ENCODE results near the gene RASGEF1C.

The RASGEF1C gene

DNA sequence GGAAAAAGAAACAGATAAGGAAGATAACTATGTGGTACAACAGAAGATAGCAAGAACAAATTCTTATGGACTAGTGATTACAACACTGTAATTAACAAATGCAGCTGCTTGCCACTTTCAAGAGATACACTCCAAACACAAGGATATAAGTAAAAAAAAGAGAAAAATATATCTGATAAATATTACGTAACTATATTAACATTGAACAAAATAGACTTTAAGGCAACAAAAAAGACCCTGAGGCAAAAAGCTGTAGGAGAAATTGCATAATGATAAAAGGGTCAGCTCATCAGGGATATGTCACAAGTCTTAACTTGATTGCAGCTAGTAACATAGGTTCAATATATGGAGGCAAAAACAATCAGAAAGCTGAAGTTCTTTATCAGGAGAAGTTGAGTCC is 86.1 kb downstream of the RASGEF1C start:
- CTCF ChIA-PET: no interaction called here
- TF ChIP-seq, protein P1, sequence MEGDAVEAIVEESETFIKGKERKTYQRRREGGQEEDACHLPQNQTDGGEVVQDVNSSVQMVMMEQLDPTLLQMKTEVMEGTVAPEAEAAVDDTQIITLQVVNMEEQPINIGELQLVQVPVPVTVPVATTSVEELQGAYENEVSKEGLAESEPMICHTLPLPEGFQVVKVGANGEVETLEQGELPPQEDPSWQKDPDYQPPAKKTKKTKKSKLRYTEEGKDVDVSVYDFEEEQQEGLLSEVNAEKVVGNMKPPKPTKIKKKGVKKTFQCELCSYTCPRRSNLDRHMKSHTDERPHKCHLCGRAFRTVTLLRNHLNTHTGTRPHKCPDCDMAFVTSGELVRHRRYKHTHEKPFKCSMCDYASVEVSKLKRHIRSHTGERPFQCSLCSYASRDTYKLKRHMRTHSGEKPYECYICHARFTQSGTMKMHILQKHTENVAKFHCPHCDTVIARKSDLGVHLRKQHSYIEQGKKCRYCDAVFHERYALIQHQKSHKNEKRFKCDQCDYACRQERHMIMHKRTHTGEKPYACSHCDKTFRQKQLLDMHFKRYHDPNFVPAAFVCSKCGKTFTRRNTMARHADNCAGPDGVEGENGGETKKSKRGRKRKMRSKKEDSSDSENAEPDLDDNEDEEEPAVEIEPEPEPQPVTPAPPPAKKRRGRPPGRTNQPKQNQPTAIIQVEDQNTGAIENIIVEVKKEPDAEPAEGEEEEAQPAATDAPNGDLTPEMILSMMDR (conservative IDR thresholded peaks at IDR 0.05; ENCODE audit: low read depth): no peak
- DNase-seq (ENCODE audit: low spot score): no peak
- no peak overlapping the region for H3K27ac ChIP-seq
- POLR2A ChIA-PET (ENCODE audit: low non-redundant PET): interaction anchor here (0.5 kb wide), 1 partner anchor 64 kb away, joined by 3 read pairs; no protein-coding TSS in a partner anchor

DNA sequence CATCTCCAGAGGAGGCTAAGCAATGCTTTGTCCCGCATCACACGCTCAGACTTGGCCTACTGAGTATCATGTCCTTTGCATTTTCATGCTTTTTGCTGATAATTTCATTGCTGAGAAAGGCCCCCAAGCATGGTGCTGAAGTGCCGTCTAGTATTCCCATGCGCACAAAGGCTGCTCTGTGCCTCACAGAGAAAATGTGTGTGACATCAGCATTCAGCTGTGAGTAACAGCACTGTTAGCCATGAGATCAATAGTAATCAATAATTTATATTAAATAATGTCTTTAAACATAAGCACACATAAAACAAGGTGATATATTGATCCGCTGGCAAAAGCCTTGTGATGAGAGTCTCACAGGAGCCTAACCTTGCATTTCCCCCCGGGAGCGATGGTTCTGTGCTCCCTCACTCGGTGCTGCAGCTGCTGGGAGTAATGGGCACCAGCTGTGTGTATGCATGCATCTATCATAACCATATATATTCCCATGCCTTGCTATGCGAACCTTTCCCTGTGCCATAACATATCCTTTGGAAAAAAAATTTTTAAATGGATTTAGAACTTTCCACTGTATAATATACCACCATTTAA is 87.1 kb downstream of the RASGEF1C start:
- no peak for DNase-seq (ENCODE audit: low spot score)
- POLR2A ChIA-PET (ENCODE audit: low non-redundant PET): no interaction called here
- TF ChIP-seq, protein P1 (conservative IDR thresholded peaks at IDR 0.05; ENCODE audit: low read depth): no peak
- CTCF ChIA-PET: no interaction called here
- no peak overlapping the region for H3K27ac ChIP-seq

DNA sequence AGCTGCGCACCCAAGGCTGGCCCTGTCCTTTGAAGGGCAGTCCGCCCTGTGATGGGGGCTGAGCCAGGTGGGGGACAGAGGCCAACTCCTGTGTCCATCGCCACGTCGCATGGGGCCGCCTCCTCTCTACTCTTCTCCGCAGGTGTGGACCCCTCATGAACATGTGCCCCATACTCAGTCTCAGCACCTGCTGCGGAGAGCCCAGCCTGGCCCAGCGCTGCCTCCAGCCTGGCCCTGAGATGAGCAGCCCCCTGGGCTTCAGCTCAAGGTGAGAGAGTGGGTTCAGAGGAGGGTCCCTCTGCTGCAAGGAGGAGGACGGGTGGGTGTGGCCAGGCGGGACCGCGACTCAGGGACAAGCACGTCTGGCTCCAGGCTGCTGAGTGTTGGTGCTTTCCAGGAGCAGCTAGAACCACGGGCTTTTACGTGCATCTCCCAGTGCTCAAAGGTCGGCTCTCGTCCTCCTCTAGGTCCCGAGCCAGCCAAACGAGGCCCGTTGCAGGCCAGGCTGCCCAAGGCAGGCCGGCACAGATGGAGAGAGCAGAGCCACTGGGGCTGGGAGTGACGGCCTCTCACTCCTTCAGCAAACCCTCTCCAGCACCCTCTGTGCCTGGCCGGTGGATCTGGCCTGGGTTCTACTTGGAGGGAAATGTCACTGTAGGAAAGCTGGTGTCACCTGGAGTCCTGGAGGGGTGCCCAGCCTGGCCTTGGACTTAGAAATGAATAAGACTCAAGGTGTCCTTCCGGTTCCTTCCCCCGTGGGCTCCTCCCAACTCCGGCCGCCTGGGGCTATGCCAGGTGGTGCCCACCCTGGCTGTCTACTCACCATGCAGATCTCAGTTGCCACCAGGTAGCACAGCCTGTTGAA is 88.5 kb downstream of the RASGEF1C start:
- TF ChIP-seq, protein P1 (conservative IDR thresholded peaks at IDR 0.05; ENCODE audit: low read depth): no peak
- no peak for DNase-seq (ENCODE audit: low spot score)
- no peak overlapping the region for H3K27ac ChIP-seq
- POLR2A ChIA-PET (ENCODE audit: low non-redundant PET): no interaction called here
- CTCF ChIA-PET: interaction anchor here (0.7 to 1.0 kb wide), 2 partner anchors 32 to 89 kb away, joined by 3 read pairs; partner anchors contain the start of gene RASGEF1C

DNA sequence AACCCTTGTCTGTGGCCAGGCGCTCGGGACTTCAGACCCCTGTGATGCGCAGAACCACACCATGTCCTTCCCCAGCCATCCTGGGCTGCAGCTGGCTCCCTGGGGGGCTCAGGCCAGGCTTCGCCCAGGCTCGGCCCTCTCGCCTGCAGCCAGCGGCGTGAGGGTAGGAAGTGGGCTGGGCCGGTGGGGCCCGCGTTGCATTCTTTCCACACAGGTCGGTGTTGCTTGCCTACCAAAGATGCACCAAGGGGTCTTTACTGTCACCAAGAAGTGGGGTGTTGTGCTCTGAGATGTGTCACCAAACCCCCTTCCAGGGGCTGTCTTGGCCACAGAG is 89.1 kb downstream of the RASGEF1C start:
- CTCF ChIA-PET: interaction anchor here (0.7 to 1.0 kb wide), 2 partner anchors 33 to 89 kb away, joined by 3 read pairs; partner anchors contain the start of gene RASGEF1C
- no peak for DNase-seq (ENCODE audit: low spot score)
- TF ChIP-seq, protein P1 (conservative IDR thresholded peaks at IDR 0.05; ENCODE audit: low read depth): no peak
- no peak overlapping the region for H3K27ac ChIP-seq
- POLR2A ChIA-PET (ENCODE audit: low non-redundant PET): no interaction called here

DNA sequence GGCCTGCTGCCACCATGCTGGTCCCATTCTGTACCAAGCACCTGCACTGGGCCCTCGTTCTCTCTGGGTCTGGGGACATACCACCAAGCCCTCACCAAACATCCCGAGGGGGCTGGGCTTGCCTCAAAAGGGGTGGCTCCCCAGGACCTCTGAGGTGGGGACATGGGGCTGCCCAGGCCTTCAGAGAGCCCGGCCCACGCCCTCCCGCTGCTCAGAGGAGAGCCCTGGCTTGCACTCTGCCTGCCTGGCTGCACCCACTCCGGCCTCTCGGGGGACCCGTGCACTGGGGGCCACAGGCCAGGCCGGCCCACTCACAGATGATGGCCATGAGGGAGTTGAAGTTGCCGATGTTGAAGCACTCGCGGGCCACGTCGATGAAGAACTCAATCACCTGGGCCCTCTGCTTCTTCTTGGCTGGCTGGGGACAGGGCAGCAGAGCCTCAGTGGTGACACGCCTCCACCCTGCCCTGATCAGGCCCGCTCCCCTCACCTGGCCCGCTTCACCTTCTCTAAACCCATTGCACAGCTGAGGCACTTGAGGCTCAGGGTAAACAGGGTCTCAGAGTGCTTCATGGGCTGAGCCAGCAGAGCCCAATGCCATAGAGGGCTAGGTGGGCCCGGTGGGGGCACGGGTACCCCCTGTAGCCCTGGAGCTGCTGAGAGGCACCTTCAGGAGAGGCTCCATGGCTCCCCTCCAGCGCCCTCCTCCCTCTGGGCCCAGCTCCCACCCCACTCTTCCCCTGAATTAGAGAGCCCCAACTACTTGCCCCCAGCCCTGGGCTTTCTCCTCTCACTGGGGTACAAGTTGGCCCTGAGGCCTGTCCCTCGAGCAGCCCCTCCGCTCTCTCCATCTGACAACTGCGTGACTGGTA is 89.7 kb downstream of the RASGEF1C start:
- no peak overlapping the region for H3K27ac ChIP-seq
- TF ChIP-seq, protein P1 (conservative IDR thresholded peaks at IDR 0.05; ENCODE audit: low read depth): no peak
- POLR2A ChIA-PET (ENCODE audit: low non-redundant PET): no interaction called here
- CTCF ChIA-PET: interaction anchor here (1.0 kb wide), 1 partner anchor 90 kb away, joined by 3 read pairs; the partner anchor contains the start of gene RASGEF1C
- no peak for DNase-seq (ENCODE audit: low spot score)

DNA sequence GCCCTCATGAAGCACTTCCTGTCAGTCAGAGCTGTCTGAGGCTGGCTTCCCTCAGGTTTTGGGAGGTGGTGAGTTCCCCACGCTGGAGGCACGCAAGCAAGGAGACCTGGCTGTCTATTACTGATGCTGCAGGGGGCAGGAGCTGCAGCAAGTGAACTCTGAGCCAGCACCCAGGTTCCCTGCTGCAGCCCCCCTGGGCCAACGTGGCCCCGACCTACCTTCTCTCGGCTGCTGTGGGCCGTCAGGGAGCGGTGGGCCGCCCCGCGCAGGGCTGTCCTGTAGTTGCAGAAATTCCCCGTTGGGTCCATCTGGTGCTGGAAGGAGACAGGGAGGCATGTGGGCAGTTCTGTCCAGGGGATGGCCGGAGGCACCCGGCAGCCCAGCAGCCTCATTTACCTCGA is 90.6 kb downstream of the RASGEF1C start:
- POLR2A ChIA-PET (ENCODE audit: low non-redundant PET): no interaction called here
- CTCF ChIA-PET: interaction anchor here (0.6 to 2.3 kb wide), 4 partner anchors 90 to 353 kb away, joined by 5 to 15 read pairs (median 8); partner anchors contain the start of gene RASGEF1C
- no peak for DNase-seq (ENCODE audit: low spot score)
- TF ChIP-seq, protein P1 (conservative IDR thresholded peaks at IDR 0.05; ENCODE audit: low read depth): no peak
- H3K27ac ChIP-seq: no peak overlapping the region
